Neural progenitor cell (in vitro differentiated cells): ENCODE measurements around the gene H6PD. TPM values are rescaled to one million over a fixed set of nuclear protein-coding genes. Genes with fewer than 3 reads are reported as not detected.

Experiments
- DNase-seq: peaks from one replicate; pipeline ENCODE4 v3.0.0-alpha.2; 2016; ENCODE audit warnings: low spot score
- H2AFZ ChIP-seq: fragments of 200-600 bp; sonication (generic); replicated peaks from 2 replicates; pipeline ENCODE4 v1.6.1; 2016; ENCODE audit warnings: antibody characterized with exemption
- H3F3A ChIP-seq: fragments of 200-600 bp; sonication (generic); 2 replicates; pipeline ENCODE4 v1.6.1; 2016; ENCODE audit warnings: antibody characterized with exemption, low read depth
- H3K27ac ChIP-seq: fragments of 200-600 bp; sonication (generic); 2 replicates; pipeline ENCODE4 v1.5.1; 2016; ENCODE audit warnings: mild to moderate bottlenecking
- H3K27me3 ChIP-seq: fragments of 200-600 bp; sonication (generic); 2 replicates; pipeline ENCODE4 v1.6.1; 2016; ENCODE audit warnings: mild to moderate bottlenecking, moderate library complexity
- H3K36me3 ChIP-seq: fragments of 200-600 bp; sonication (generic); 2 replicates; pipeline ENCODE4 v1.5.1; 2016
- H3K4me1 ChIP-seq: fragments of 200-600 bp; sonication (generic); 2 replicates; pipeline ENCODE4 v1.6.1; 2016; ENCODE audit warnings: mixed run types
- H3K4me2 ChIP-seq: fragments of 200-600 bp; sonication (generic); 2 replicates; pipeline ENCODE4 v1.6.1; 2016
- H3K4me3 ChIP-seq: fragments of 200-600 bp; sonication (generic); 2 replicates; pipeline ENCODE4 v1.5.1; 2016
- H3K79me2 ChIP-seq: fragments of 200-600 bp; sonication (generic); 2 replicates; pipeline ENCODE4 v1.6.1; 2016; ENCODE audit warnings: low read depth
- H3K9ac ChIP-seq: fragments of 200-600 bp; sonication (generic); 2 replicates; pipeline ENCODE4 v1.6.1; 2016
- H3K9me3 ChIP-seq: fragments of 200-600 bp; sonication (generic); 2 replicates; pipeline ENCODE4 v1.5.1; 2016; ENCODE audit warnings: low read depth
- H4K20me1 ChIP-seq: fragments of 200-600 bp; sonication (generic); 2 replicates; pipeline ENCODE4 v1.6.1; 2016; ENCODE audit warnings: low read depth
- H3K27ac Mint-ChIP-seq: 3 replicates; pipeline ENCODE4 v1.8.0; 2021; ENCODE audit warnings: mixed read lengths
- H3K27me3 Mint-ChIP-seq: 2 replicates; pipeline ENCODE4 v1.8.0; 2022; ENCODE audit warnings: low read depth, mild to moderate bottlenecking, inconsistent platforms, moderate library complexity, mixed read lengths; ENCODE audit not compliant: insufficient read depth
- H3K36me3 Mint-ChIP-seq: 3 replicates; pipeline ENCODE4 v1.8.0; 2021; ENCODE audit warnings: mixed read lengths
- H3K4me1 Mint-ChIP-seq: 3 replicates; pipeline ENCODE4 v1.8.0; 2021; ENCODE audit warnings: mixed read lengths
- H3K4me3 Mint-ChIP-seq: 3 replicates; pipeline ENCODE4 v1.8.0; 2021; ENCODE audit warnings: mild to moderate bottlenecking, moderate library complexity, mixed read lengths
- H3K9me3 Mint-ChIP-seq: 3 replicates; pipeline ENCODE4 v1.8.0; 2020; ENCODE audit warnings: mixed read lengths
- EZH2 ChIP-seq: fragments of 200-600 bp; sonication (generic); IDR thresholded peaks from 2 replicates; pipeline ENCODE4 v1.6.1; 2017; ENCODE audit warnings: antibody characterized with exemption, mild to moderate bottlenecking, moderate library complexity
- EZH2phosphoT487 ChIP-seq: fragments of 200-600 bp; sonication (generic); IDR thresholded peaks from 2 replicates; pipeline ENCODE4 v1.6.1; 2017; ENCODE audit warnings: antibody characterized with exemption
- total RNA-seq: library from RNA; depleted of rRNA; stranded (reverse); fragments of >200 nt; gene quantifications from 2 replicates; pipeline ENCODE4 v1.2.3, GENCODE V29; 2015; ENCODE audit warnings: low replicate concordance
- TF ChIP-seq, protein P1 (sequence below): fragments of 200-600 bp; sonication (generic); IDR thresholded peaks from 2 replicates; pipeline ENCODE4 v1.5.1; 2017; ENCODE audit warnings: antibody characterized with exemption, mild to moderate bottlenecking

H6PD gene
- total RNA-seq, 1 donor from 2014 or later = 6.0 TPM

- H3K27ac Mint-ChIP-seq = peak overlapping the region; percentile 72
- no peak overlapping the region for H3K4me2 ChIP-seq
- H3K4me1 ChIP-seq = peaks cover 19% of the 10 kb centered on the region
- H3K36me3 ChIP-seq = no peaks in the 10 kb centered on the region
- peaks cover 5% of the 10 kb centered on the region for H3K27me3 Mint-ChIP-seq
- no peak for TF ChIP-seq EZH2
- TF ChIP-seq, protein P1, sequence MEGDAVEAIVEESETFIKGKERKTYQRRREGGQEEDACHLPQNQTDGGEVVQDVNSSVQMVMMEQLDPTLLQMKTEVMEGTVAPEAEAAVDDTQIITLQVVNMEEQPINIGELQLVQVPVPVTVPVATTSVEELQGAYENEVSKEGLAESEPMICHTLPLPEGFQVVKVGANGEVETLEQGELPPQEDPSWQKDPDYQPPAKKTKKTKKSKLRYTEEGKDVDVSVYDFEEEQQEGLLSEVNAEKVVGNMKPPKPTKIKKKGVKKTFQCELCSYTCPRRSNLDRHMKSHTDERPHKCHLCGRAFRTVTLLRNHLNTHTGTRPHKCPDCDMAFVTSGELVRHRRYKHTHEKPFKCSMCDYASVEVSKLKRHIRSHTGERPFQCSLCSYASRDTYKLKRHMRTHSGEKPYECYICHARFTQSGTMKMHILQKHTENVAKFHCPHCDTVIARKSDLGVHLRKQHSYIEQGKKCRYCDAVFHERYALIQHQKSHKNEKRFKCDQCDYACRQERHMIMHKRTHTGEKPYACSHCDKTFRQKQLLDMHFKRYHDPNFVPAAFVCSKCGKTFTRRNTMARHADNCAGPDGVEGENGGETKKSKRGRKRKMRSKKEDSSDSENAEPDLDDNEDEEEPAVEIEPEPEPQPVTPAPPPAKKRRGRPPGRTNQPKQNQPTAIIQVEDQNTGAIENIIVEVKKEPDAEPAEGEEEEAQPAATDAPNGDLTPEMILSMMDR = no peak
- TF ChIP-seq EZH2phosphoT487 = no peak
- peak; percentile 36 for DNase-seq
- H3F3A ChIP-seq = peaks cover 13% of the 10 kb centered on the region
- no peak overlapping the region for H3K27ac ChIP-seq
- no peaks in the 10 kb centered on the region for H4K20me1 ChIP-seq
- no peak overlapping the region for H2AFZ ChIP-seq
- H3K4me1 Mint-ChIP-seq = peaks cover 38% of the 10 kb centered on the region
- no peaks in the 10 kb centered on the region for H3K9me3 Mint-ChIP-seq
- H3K4me3 ChIP-seq = no peak overlapping the region
- H3K4me3 Mint-ChIP-seq = no peak overlapping the region
- no peaks in the 10 kb centered on the region for H3K79me2 ChIP-seq
- H3K9ac ChIP-seq = no peak overlapping the region
- no peaks in the 10 kb centered on the region for H3K27me3 ChIP-seq
- H3K9me3 ChIP-seq = no peaks in the 10 kb centered on the region
- peaks cover 8% of the 10 kb centered on the region for H3K36me3 Mint-ChIP-seq
Measured at GRCh38 chr1:9265968-9266367, 31.4 kb downstream of the H6PD start.

- Histone ChIP-seq H2AFZ (no peak overlapping the region), H3K27ac (no peak overlapping the region), H3K4me3 (no peak overlapping the region), H3K4me1 (peaks cover 19% of the 10 kb centered on the region), H4K20me1 (no peaks in the 10 kb centered on the region), H3K4me2 (no peak overlapping the region), H3K79me2 (no peaks in the 10 kb centered on the region), H3K36me3 (no peaks in the 10 kb centered on the region), H3K27me3 (no peaks in the 10 kb centered on the region), H3K9ac (no peak overlapping the region), H3F3A (peaks cover 13% of the 10 kb centered on the region), H3K9me3 (no peaks in the 10 kb centered on the region)
- no peak for TF ChIP-seq EZH2phosphoT487
- TF ChIP-seq, protein P1 = no peak
- TF ChIP-seq EZH2 = no peak
- Mint-ChIP-seq H3K4me1 (peaks cover 46% of the 10 kb centered on the region), H3K4me3 (no peak overlapping the region), H3K9me3 (no peaks in the 10 kb centered on the region), H3K27ac (no peak overlapping the region), H3K27me3 (peaks cover 6% of the 10 kb centered on the region), H3K36me3 (peaks cover 10% of the 10 kb centered on the region)
- DNase-seq = no peak
Measured at GRCh38 chr1:9267352-9267686, 32.7 kb downstream of the H6PD start.

DNA sequence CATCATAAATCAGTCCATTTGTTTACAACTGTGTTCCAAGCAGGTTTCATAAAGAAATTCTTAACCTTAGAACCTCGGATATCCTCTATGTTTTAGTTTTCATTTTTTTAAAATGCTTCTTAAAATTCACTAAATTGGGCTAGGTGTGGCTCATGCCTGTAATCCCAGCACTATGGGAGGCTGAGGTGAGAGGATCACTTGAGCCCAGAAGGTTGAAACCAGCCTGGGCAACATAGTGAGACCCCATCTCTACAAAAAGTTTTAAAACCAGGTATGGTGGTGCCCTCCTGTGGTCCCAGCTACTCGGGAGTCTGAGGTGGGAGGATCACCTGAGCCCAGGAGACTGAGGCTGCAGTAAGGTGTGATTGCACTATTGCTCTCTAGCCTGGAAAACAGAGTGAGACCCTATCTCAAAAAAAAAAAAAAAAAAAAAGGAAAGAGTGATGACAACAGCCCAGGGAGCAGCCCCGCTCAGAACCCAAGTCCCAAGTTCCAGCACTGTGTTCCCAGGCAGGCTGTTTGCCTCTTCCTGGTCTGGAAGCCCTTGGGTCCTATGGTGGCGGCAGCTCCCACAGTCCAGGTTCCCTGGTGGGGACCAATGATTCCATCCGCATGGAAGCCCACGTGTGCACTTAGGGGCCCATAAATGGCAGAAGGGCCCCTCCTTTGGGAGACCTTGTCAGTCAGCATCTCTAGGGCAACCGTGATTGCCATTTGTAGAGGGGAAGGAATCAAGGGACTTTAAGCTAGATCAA, 33.4 kb downstream of the H6PD start:
- no peaks in the 10 kb centered on the region for H3K27me3 ChIP-seq
- H3K4me1 ChIP-seq = peaks cover 19% of the 10 kb centered on the region
- Mint-ChIP-seq H3K36me3 (peaks cover 9% of the 10 kb centered on the region), H3K4me1 (peaks cover 46% of the 10 kb centered on the region), H3K27me3 (peaks cover 6% of the 10 kb centered on the region), H3K9me3 (no peaks in the 10 kb centered on the region), H3K27ac (no peak overlapping the region), H3K4me3 (no peak overlapping the region)
- H3K36me3 ChIP-seq = no peaks in the 10 kb centered on the region
- TF ChIP-seq EZH2phosphoT487 (no peak), EZH2 (no peak)
- TF ChIP-seq, protein P1 = no peak
- no peak overlapping the region for H3K4me3 ChIP-seq
- no peak overlapping the region for H3K9ac ChIP-seq
- no peak for DNase-seq
- no peak overlapping the region for H3K4me2 ChIP-seq
- H3K79me2 ChIP-seq = no peaks in the 10 kb centered on the region
- no peak overlapping the region for H3K27ac ChIP-seq
- no peak overlapping the region for H2AFZ ChIP-seq
- H3F3A ChIP-seq = peaks cover 13% of the 10 kb centered on the region
- no peaks in the 10 kb centered on the region for H3K9me3 ChIP-seq
- no peaks in the 10 kb centered on the region for H4K20me1 ChIP-seq
